ENCODE results near the gene DERA.
"Not testable (repeated sequence)": the region's sequence is repeated elsewhere in the genome, so short reads cannot be mapped to it uniquely, and the experiment has no call there.

- TF ChIP-seq CTCF, EZH2, EZH2phosphoT487 (IDR thresholded peaks at IDR 0.05): not testable (repeated sequence)
Measured at GRCh38 chr12:15948461-15948860, 37.3 kb downstream of the DERA start.
